ENCODE measurements around the gene FAM98C.
"Not testable (repeated sequence)": the region's sequence is repeated elsewhere in the genome, so short reads cannot be mapped to it uniquely, and the experiment has no call there.

Gene FAM98C

GRCh38 chr19:38399537-38399936 is 3.4 kb upstream of the FAM98C start:
- DNase-seq = no peak

- no peak for DNase-seq
Observed at GRCh38 chr19:38400361-38400760, 2.5 kb upstream of the FAM98C start.

- no peak for DNase-seq
Observed at GRCh38 chr19:38401148-38401547, 1.7 kb upstream of the FAM98C start.

GRCh38 chr19:38402623-38402966 is 298 bp upstream of the FAM98C start:
- no peak for DNase-seq

GRCh38 chr19:38404858-38405257 is 2.0 kb downstream of the FAM98C start:
- DNase-seq = no peak

GRCh38 chr19:38405276-38405675 is 2.4 kb downstream of the FAM98C start:
- DNase-seq = no peak

GRCh38 chr19:38409631-38410133 is 6.8 kb downstream of the FAM98C start:
- DNase-seq = no peak

- DNase-seq = not testable (repeated sequence)
Observed at GRCh38 chr19:38410407-38410806, 7.5 kb downstream of the FAM98C start.

- DNase-seq = no peak
Observed at GRCh38 chr19:38411041-38411712, 8.3 kb downstream of the FAM98C start.

- DNase-seq = not testable (repeated sequence)
Observed at GRCh38 chr19:38411898-38412297, 9.0 kb downstream of the FAM98C start.

GRCh38 chr19:38412491-38412890 is 9.6 kb downstream of the FAM98C start:
- no peak for DNase-seq

- no peak for DNase-seq
Observed at GRCh38 chr19:38412961-38413360, 10.1 kb downstream of the FAM98C start.

- DNase-seq = no peak
Observed at GRCh38 chr19:38413416-38413815, 10.5 kb downstream of the FAM98C start.

- no peak for DNase-seq
Observed at GRCh38 chr19:38417146-38417543, 14.3 kb downstream of the FAM98C start.

GRCh38 chr19:38417544-38418506 is 14.9 kb downstream of the FAM98C start:
- no peak for DNase-seq

- no peak for DNase-seq
Observed at GRCh38 chr19:38420935-38421334, 18.0 kb downstream of the FAM98C start.

- DNase-seq = no peak
Observed at GRCh38 chr19:38421856-38422255, 19.0 kb downstream of the FAM98C start.

- no peak for DNase-seq
Observed at GRCh38 chr19:38422438-38422837, 19.5 kb downstream of the FAM98C start.

GRCh38 chr19:38424272-38424671 is 21.4 kb downstream of the FAM98C start:
- no peak for DNase-seq

GRCh38 chr19:38425222-38425809 is 22.4 kb downstream of the FAM98C start:
- no peak for DNase-seq

- no peak for DNase-seq
Observed at GRCh38 chr19:38425810-38426466, 23.0 kb downstream of the FAM98C start, which contains the start of gene RASGRP4. Gene RASGRP4 (minus strand): TSS chr19:38426219. CDS start chr19:38426091, 128 bp downstream.

- not testable (repeated sequence) for DNase-seq
Observed at GRCh38 chr19:38427035-38427677, 24.3 kb downstream of the FAM98C start.
